Activated T-helper 9 cell treated with anti-CD3 and anti-CD28 coated beads, Interleukin-2, amount 50 U/mL, for 16 hours (primary cell): Measurements from ENCODE around the gene MYBPC1.
"Not testable (repeated sequence)": the region's sequence is repeated elsewhere in the genome, so short reads cannot be mapped to it uniquely, and the experiment has no call there.

Experiments
- DNase-seq: peaks from one replicate; pipeline ENCODE4 v3.0.0-alpha.2; 2020; ENCODE audit warnings: low read depth

Gene MYBPC1

GRCh38 chr12:101594700-101595099 lies at the start of gene MYBPC1:
Gene MYBPC1, plus strand, starts transcription at chr12:101594971. Its CDS starts 100 bp downstream, at chr12:101595071.
- no peak for DNase-seq

GRCh38 chr12:101551362-101552114 lies 43.2 kb upstream of the MYBPC1 start:
- DNase-seq = no peak

- no peak for DNase-seq
Observed at GRCh38 chr12:101552277-101552676, 42.5 kb upstream of the MYBPC1 start.

GRCh38 chr12:101557094-101557493 lies 37.7 kb upstream of the MYBPC1 start:
- no peak for DNase-seq

- not testable (repeated sequence) for DNase-seq
Observed at GRCh38 chr12:101558726-101559125, 36.0 kb upstream of the MYBPC1 start.

GRCh38 chr12:101563212-101563611 lies 31.6 kb upstream of the MYBPC1 start:
- DNase-seq = no peak

- no peak for DNase-seq
Observed at GRCh38 chr12:101564912-101565311, 29.9 kb upstream of the MYBPC1 start.

GRCh38 chr12:101566318-101566717 lies 28.5 kb upstream of the MYBPC1 start:
- no peak for DNase-seq

- no peak for DNase-seq
Observed at GRCh38 chr12:101567918-101568317, 26.9 kb upstream of the MYBPC1 start.

- DNase-seq = no peak
Observed at GRCh38 chr12:101570047-101570446, 24.7 kb upstream of the MYBPC1 start.

- no peak for DNase-seq
Observed at GRCh38 chr12:101571105-101571504, 23.7 kb upstream of the MYBPC1 start.

- no peak for DNase-seq
Observed at GRCh38 chr12:101573743-101574142, 21.0 kb upstream of the MYBPC1 start.

- no peak for DNase-seq
Observed at GRCh38 chr12:101578417-101578816, 16.4 kb upstream of the MYBPC1 start.

- DNase-seq = no peak
Observed at GRCh38 chr12:101581190-101581589, 13.6 kb upstream of the MYBPC1 start.

GRCh38 chr12:101582937-101583336 lies 11.8 kb upstream of the MYBPC1 start:
- DNase-seq = no peak

- no peak for DNase-seq
Observed at GRCh38 chr12:101590383-101590782, 4.4 kb upstream of the MYBPC1 start.

GRCh38 chr12:101591781-101592180 lies 3.0 kb upstream of the MYBPC1 start:
- no peak for DNase-seq

GRCh38 chr12:101592448-101592847 lies 2.3 kb upstream of the MYBPC1 start:
- DNase-seq = no peak

- DNase-seq = no peak
Observed at GRCh38 chr12:101592921-101593320, 1.9 kb upstream of the MYBPC1 start.

GRCh38 chr12:101596172-101596571 lies 1.4 kb downstream of the MYBPC1 start:
- no peak for DNase-seq

- DNase-seq = no peak
Observed at GRCh38 chr12:101597164-101597563, 2.4 kb downstream of the MYBPC1 start.

- DNase-seq = no peak
Observed at GRCh38 chr12:101598483-101598882, 3.7 kb downstream of the MYBPC1 start.

- no peak for DNase-seq
Observed at GRCh38 chr12:101599311-101599710, 4.5 kb downstream of the MYBPC1 start.
